ENCODE results near the gene UNC13B. TPM values are rescaled to one million over a fixed set of nuclear protein-coding genes. Genes with fewer than 3 reads are reported as not detected.
A peak's percentile ranks its signal among the peaks of the same experiment; 100 is the strongest.
"Not testable (repeated sequence)": the region's sequence is repeated elsewhere in the genome, so short reads cannot be mapped to it uniquely, and the experiment has no call there.

The UNC13B gene
- total RNA-seq, 1 experiment from 2014 or later = 17.6 TPM

DNA sequence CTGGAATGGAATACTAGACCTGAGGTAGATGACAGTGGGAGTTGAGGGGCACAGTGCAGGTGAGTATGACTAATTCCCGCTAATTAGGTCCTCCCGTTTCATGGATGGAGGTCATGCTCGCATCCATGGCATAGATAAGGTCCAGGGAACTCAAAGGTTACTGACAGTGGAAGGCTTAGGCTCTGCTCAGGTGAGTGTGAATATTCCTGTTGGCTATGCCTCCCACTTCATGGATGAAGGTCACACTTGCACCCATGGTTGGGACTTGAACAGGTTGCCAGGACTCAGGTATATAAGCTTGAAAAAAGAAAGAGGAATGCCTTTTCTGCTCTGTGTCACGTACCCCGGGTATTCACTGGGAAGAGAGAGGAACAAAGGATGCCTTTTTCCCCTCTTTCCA, 19.8 kb upstream of the UNC13B start:
- POLR2A ChIA-PET = no interaction called here
- no peak for DNase-seq (ENCODE audit: low read depth, low spot score)
- no peak for ATAC-seq

DNA sequence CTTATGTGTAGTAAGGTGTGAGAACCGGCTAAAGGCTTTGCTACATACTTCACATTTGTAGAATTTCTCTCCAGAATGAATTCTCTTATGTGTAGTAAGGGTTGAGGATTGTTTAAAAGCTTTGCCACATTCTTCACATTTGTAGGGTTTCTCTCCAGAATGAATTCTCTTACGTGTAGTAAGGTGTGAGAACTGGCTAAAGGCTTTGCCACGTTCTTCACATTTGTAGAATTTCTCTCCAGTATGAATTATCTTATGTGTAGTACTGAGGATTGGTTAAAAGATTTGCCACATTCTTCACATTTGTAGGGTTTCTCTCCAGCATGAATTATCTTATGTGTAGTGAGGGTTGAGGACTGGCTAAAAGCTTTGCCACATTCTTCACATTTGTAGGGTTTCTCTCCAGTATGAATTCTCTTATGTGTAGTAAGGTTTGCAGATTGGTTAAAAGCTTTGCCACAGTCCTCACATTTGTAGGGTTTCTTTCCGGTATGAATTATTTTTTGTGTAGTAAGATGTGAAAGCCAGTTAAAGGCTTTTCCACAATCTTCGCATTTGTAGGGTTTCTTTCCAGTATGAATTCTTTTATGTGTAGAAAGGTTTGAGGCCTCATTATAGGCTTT, 13.8 kb upstream of the UNC13B start:
- peak; percentile 82 for TF ChIP-seq ZNF274 (IDR thresholded peaks at IDR 0.05; ENCODE audit: low read depth, low read length)
- H3K27ac ChIP-seq (ENCODE audit: low read depth, low read length); H3K4me3 ChIP-seq (replicated peaks in 1 of 2; ENCODE audit: low read depth in 1 of 2, low read length in 2 of 2); CTCF ChIA-PET; H3K9me2 ChIP-seq (ENCODE audit: insufficient read depth); H4K20me1 ChIP-seq (ENCODE audit: insufficient read depth); POLR2A ChIA-PET; H3K79me2 ChIP-seq (ENCODE audit: insufficient read depth, low read length); intact Hi-C loops (cut with micrococcal nuclease); H3K27me3 ChIP-seq (ENCODE audit: insufficient read depth, low read length); H3K36me3 ChIP-seq (ENCODE audit: control insufficient read depth in 1 of 2, insufficient read depth in 2 of 2, low read length in 2 of 2); DNase-seq (ENCODE audit: low read depth, low spot score); H3K4me1 ChIP-seq (ENCODE audit: control insufficient read depth in 1 of 2, insufficient read depth in 2 of 2, low read length in 2 of 2); H3K9ac ChIP-seq (ENCODE audit: low read length); H3K4me2 ChIP-seq (ENCODE audit: low read length); ATAC-seq; H2AFZ ChIP-seq (ENCODE audit: low read depth, low read length, poor library complexity, severe bottlenecking); RAD21 ChIA-PET (ENCODE audit: low non-redundant PET in 1 of 2, low total read pairs in 2 of 2, uncharacterized antibody in 2 of 2, unreplicated experiment in 2 of 2); BruUV-seq (replicated peaks): not testable (repeated sequence)
- H3K9me3 ChIP-seq (ENCODE audit: control insufficient read depth in 1 of 2, insufficient read depth in 1 of 2, low read depth in 1 of 2, low read length in 2 of 2) = peaks cover 4 to 13% of the 10 kb centered on the region in 2 experiments; a peak in 2 of 4 replicates

More for the DNA sequence above, 19.8 kb upstream of the UNC13B start:
- H3K4me2 ChIP-seq (ENCODE audit: low read length) = no peak overlapping the region
- intact Hi-C loops (cut with micrococcal nuclease) = no loop called here
- no peaks in the 10 kb centered on the region for H3K79me2 ChIP-seq (ENCODE audit: insufficient read depth, low read length)
- H3K4me1 ChIP-seq (ENCODE audit: control insufficient read depth in 1 of 2, insufficient read depth in 2 of 2, low read length in 2 of 2) = no peaks in the 10 kb centered on the region
- no peak overlapping the region for H2AFZ ChIP-seq (ENCODE audit: low read depth, low read length, poor library complexity, severe bottlenecking)
- H3K9me2 ChIP-seq (ENCODE audit: insufficient read depth) = no peaks in the 10 kb centered on the region
- H3K9me3 ChIP-seq (ENCODE audit: control insufficient read depth in 1 of 2, insufficient read depth in 1 of 2, low read depth in 1 of 2, low read length in 2 of 2) = peaks cover 17 to 20% of the 10 kb centered on the region in 2 experiments; a peak in 2 of 4 replicates
- H3K27me3 ChIP-seq (ENCODE audit: insufficient read depth, low read length) = no peaks in the 10 kb centered on the region
- CTCF ChIA-PET = no interaction called here
- TF ChIP-seq, protein P1, sequence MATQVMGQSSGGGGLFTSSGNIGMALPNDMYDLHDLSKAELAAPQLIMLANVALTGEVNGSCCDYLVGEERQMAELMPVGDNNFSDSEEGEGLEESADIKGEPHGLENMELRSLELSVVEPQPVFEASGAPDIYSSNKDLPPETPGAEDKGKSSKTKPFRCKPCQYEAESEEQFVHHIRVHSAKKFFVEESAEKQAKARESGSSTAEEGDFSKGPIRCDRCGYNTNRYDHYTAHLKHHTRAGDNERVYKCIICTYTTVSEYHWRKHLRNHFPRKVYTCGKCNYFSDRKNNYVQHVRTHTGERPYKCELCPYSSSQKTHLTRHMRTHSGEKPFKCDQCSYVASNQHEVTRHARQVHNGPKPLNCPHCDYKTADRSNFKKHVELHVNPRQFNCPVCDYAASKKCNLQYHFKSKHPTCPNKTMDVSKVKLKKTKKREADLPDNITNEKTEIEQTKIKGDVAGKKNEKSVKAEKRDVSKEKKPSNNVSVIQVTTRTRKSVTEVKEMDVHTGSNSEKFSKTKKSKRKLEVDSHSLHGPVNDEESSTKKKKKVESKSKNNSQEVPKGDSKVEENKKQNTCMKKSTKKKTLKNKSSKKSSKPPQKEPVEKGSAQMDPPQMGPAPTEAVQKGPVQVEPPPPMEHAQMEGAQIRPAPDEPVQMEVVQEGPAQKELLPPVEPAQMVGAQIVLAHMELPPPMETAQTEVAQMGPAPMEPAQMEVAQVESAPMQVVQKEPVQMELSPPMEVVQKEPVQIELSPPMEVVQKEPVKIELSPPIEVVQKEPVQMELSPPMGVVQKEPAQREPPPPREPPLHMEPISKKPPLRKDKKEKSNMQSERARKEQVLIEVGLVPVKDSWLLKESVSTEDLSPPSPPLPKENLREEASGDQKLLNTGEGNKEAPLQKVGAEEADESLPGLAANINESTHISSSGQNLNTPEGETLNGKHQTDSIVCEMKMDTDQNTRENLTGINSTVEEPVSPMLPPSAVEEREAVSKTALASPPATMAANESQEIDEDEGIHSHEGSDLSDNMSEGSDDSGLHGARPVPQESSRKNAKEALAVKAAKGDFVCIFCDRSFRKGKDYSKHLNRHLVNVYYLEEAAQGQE (IDR thresholded peaks at IDR 0.05; ENCODE audit: low read depth) = no peak
- TF ChIP-seq CBX3 (IDR thresholded peaks at IDR 0.05; ENCODE audit: low read depth) = peak; percentile 77; the same call in 1 of the 2 replicates
- no TSS peak for BruUV-seq (replicated peaks)
- H3K9ac ChIP-seq (ENCODE audit: low read length) = no peak overlapping the region
- no peak overlapping the region for H3K27ac ChIP-seq (ENCODE audit: low read depth, low read length)
- no peaks in the 10 kb centered on the region for H4K20me1 ChIP-seq (ENCODE audit: insufficient read depth)
- H3K36me3 ChIP-seq (ENCODE audit: control insufficient read depth in 1 of 2, insufficient read depth in 2 of 2, low read length in 2 of 2) = no peaks in the 10 kb centered on the region
- RAD21 ChIA-PET (ENCODE audit: low non-redundant PET in 1 of 2, low total read pairs in 2 of 2, uncharacterized antibody in 2 of 2, unreplicated experiment in 2 of 2) = no interaction called here
- no peak overlapping the region for H3K4me3 ChIP-seq (replicated peaks in 1 of 2; ENCODE audit: low read depth in 1 of 2, low read length in 2 of 2)
